COLO829 (cell line): ENCODE results near the gene CCDC40.

Experiments
- DNase-seq: peaks from one replicate; pipeline ENCODE4 v3.0.0; 2012; ENCODE audit warnings: low spot score

CCDC40 gene

DNA sequence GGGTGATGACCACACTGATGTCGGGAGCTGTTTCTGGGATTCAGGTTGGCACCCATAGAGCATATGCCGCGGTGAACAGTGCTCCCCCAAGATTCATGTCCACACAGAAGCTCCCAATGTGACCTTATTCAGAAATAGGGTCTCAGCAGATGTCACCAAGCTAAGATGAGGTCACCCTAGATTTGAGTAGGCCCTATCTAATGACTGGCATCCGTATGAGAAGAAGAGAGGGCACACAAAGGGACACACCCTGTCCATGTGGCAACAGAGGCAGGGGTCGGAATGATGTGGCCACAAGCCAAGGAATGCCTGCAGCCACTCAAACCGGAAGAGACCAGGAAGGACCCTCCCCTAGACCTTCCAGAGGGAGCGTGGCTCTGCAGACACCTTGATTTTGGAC lies 36.3 kb upstream of the CCDC40 start:
- no peak for DNase-seq

DNA sequence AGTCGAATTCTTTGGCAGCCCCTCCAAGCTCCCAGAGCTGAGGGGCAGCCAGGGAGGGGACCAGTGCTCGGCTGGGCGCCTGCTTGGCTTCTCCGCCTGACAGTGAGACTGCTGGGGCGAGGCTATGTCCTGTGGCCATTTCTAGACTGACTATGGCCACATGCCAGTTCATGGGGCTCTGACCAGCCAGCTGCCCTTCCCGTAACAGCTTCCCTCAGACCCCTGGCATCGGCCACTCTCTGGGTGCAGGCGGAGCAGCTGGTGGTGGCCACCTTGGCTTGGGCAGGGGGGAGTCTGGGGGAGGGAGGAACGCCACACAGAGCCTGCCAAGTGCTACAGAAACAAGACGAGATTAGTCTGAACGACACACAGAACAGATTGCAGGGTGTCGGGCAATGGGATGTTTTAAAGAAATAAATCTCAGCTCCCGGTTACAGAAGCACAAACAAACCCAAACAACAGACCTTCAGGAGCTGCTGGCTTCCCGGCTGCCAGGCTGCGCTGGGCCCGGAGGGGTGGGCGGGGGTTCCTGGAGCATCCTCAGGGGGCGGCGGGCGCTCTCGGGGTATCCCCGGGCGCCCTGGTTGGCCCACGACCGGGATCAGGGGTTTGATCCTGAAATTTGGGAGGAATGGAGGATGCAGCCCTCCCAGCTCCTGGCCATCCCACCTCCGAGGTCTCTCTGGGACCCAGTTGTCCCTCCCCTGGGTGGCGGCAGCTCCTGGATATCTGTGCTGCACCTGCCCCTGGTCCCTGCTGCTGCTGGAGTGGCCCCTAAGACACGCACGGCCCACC lies 35.3 kb upstream of the CCDC40 start:
- DNase-seq, result no peak

DNA sequence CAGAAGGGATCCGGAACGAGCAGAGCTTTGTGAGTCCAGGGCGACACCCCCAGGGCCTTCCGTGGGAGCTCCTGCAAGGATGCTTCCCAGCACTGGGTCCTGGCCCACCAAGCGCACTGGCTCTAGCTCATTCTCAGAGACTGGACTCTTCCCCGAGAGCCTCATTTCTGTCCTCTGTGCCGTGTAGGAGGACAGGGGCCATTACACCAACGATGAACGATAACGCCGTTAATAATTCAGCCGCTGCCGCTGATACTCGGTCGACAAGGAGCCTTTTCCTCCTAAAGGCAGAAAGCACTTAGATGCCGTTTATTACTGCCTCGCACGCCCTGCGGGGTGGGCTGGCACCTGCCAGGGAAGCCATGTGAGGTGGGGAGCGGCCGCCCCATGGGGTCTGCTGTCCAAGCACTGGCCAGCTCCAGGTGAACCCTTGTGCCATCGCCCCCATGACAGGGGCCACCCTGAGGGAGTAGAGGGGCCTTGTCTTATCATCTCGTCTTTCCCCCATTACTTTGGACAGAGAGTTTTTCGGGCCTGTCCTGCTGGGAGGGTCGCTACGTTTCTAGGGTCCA lies 34.3 kb upstream of the CCDC40 start:
- no peak for DNase-seq

DNA sequence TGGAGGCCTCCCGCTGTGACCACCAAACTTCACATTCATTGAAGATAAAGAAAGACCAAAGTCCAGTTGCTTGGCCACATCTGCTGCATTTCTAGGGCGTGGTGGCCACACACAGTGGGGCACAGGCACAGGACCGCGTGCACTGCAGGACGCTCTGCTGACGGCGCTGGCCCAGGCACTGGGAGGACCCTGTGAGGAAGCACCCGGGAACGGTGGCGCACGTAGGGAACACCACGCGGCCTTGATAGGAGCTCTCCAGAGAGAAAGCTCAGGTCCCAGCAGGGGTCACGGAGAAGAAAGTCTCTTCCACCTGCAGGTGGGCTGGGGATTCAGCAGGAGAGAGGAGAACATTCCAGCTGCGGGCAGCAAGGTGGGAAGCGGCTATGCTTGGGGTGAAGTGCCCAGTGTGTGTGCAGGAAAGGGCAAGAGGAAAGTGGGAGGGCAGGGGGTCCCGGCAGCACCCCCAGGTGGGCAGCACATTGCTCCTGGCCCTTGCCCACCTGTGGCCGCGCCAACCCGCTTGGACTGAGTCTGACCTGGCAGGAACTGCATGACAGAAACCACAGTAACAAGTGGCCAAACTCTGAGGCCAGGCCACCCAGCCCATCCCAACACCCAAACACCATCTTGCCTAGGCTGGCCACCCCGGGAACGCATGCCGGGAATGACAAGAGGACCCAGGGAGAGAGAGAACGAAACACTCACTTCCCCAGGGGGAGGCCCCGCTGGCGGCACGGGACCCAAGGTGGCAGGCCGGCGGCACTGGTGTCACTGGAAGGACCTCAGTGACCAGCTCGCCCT lies 33.6 kb upstream of the CCDC40 start:
- no peak for DNase-seq

DNA sequence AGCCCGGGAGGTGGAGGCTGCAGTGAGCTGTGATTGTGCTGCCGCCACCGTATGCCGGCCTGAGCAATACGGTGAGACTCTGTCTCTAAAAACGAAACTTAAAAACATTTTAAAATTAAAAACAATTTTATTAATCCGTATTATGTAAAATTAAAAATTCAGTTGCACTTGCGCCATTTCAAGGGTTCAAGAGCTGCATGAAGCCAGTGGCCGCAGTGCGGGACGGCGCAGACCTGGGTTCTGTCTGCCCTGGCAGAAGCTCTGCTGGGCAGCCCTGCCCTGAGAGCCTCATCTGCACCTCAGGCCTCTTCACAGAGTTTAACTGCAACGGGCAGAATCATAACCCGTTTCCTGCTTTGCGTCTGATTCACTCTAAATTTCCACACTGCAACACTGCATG lies 32.5 kb upstream of the CCDC40 start:
- DNase-seq, result no peak

DNA sequence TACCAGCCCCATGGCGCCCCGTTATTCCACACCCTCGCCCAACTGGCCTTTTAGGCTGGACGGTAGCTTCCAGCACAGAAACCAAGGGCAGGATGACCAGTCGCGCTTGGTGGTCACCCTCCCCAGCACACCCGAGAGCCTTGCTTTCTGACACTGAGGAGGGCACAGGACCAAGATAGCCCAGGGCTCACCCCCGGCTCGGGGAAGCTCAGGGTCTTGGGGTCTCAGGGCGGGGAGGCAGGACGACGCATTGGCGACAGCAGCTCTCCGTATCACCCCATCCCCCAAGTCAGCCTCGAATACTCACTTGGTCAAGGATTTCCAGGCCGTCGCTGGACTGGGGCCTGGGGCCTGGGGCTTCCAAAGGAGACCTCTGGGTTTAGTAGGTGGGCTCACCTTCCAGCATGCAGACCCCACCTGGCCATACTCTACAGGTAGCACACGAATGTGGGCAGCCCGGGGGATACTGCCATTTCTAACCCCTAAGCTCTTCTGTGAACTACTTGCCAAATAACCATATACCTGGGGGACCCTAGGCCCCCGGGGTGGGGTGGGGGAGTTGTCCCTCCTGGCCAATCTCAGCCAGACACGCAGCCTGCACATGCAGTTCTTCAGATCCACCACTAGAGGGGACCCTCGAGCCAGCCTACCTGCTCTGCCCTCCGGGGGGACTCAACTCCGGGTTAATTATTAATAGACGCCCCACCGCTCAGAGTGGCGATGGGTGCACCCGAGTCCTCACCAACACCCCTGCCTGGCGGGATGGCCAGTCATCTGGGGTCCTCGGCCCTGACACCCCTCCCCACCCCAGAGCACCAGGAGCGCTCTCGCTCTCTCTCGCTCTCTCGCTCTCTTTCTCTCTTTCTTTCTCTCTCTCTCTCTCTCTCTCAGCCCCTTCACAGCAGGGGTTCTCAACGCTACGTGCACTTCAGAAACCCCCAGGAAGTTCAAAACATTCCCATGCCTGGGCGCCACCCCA lies 30.8 kb upstream of the CCDC40 start:
- peak; percentile 63 for DNase-seq

DNA sequence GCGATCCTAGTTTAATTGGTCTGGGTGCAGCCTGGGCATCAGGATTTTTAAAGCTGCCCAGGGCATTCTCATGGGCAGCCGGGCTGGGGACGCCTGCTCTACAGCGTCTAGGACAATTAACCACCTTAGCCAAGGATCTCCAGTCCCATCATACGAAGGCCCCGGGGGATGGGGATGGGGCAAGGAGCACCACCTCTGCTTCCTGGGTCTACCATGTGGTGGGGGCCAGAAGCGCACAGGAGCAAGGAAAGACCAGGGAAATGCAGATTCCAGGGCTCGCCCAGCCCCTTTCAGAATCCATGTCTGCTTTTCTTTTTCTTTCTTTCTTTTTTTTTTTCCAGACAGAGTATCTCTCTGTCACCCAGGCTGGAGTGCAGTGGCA lies 30.1 kb upstream of the CCDC40 start:
- no peak for DNase-seq

DNA sequence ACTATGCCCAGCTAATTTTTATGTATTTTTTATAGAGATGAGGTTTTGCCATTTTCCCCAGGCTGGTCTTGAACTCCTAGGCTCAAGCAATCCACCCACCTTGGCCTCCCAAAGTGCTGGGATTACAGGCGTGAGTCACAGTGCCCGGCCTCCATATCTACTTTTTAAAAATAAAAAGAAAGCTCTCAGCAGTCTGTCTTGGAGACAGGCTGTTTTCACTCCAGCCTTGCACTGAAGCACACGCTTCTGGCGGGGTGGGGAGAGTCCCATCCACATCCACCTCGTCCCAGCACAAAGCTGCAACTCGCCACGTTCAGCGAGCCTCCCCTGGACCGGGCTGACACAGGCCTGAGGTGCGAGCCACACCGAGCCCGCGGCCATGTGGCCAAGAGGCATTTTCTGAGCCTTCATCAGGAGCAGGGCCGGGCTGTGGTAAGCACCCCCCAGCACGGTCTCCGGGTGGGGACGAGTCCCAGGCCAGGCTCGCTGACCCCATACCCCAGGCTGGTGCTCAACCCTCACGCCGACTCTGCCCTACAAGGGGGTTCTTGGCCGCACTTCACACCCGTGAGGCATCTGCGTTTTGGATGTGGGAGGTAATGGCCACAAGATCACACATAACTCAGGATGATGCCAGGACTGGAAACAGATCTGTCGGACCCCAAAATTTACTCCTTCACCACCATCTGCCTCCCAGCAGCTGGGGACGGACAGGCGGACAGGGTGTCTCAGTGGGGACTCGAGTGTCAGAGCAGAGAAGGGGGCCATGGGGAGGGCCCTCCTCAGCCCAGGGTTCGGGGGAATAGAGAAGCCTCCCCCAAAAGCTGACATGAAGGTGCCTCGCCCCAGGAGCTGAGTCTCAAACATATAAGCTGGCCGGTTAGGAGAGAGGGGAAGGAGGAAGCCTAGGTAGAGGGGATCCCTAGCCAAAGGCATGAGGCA lies 29.4 kb upstream of the CCDC40 start:
- no peak for DNase-seq

DNA sequence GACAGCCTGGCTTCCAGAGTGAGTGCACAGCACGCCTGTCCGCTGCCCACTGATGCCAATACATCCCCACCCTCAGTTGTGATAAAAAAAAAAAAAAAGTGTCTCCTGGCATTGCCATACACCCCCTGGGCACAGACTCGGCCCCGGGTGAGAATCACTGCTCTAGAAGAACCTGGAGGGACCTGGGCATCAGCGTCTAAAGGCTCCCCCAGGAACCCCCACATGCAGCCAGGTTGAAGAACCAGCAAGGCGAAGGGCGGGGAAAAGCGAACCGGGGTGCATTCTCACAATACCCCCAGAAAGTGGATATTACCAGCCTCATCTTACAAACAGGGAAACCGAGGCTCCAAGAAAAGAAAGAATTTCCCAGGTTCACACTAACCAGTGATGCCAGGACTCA lies 28.5 kb upstream of the CCDC40 start:
- no peak for DNase-seq

DNA sequence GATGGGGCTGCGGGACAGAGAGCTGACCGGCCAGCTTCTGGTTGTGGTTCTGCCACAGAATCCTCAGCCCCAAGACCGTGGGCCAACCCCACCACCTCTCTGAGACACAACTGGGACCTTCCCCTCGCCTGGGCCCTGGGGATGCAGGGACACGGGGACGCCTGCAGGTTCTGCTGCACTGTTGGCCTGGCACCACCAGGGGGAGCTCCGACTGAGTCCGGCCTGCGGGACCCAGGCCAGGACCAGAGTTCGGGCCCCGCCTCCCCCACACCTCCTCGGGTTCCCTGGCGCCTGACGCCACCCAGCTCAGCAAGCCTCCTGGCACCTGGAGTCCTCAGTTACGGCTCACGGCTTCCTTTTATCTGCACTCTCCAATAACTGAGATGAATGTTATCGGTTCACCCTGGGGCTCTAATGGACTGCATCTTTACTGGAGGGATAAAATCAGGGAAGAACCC lies 28.0 kb upstream of the CCDC40 start:
- DNase-seq, result peak; percentile 48

DNA sequence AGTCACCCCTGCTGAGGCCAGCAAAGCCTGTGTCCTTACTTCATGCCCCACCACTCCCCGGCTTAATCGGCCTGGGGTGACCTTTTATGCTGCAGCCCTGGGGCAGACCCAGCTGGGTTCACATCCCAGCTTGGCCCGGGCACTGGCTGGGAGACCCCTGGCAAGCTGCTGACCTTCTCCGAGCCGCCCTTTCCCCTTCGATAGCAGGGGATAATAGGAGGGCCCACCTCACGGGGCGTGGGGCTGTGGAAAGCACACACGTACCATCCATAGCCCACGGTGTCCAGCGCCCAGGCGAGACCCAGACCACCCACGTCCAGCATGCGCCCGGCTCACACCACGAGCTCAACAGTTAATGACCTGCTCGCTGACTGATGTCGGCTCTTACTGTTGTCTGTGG lies 27.6 kb upstream of the CCDC40 start:
- DNase-seq, result no peak

DNA sequence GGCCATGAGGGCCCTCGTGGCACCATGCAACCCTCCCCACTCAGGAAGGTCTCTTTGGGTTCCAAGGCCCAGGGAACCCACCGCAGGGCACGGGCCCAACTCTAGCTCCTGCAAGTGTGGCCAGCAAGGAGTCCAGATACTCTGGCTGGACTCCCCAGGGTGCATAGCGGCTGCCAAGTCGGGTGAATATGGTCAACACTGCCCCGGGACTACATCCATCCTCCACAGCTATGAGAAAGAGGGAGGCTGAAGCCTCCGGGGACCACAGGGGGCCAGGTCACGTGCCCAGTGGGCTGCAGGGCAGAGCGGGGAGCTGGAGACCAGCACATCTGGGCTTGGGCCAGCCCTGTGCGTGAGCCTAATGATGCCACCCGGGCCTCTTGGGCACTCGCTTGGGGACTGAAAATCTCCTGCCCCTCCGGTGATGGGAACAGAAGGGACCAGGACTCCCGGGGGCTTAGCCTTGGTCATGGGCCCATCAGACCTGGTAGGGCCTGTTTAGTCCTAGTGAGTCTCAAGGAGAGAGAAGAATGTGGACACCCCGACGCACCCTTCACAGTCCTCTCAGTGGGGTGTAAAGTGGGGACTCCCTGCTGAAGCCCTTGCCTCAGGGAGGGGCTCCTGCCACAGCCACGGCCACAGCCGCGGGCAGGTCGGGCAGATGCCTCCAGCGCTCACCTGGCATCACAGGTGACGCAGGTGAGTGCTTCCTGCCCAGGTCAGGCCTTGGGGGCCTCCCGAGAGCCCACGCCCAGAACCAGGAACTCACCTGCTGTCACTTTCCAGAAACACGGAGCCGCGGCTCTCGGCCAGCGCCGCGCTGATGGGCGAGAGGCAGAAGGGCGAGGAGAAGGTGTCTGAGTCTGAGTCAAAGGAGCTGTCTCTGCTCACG lies 26.8 kb upstream of the CCDC40 start:
- no peak for DNase-seq

DNA sequence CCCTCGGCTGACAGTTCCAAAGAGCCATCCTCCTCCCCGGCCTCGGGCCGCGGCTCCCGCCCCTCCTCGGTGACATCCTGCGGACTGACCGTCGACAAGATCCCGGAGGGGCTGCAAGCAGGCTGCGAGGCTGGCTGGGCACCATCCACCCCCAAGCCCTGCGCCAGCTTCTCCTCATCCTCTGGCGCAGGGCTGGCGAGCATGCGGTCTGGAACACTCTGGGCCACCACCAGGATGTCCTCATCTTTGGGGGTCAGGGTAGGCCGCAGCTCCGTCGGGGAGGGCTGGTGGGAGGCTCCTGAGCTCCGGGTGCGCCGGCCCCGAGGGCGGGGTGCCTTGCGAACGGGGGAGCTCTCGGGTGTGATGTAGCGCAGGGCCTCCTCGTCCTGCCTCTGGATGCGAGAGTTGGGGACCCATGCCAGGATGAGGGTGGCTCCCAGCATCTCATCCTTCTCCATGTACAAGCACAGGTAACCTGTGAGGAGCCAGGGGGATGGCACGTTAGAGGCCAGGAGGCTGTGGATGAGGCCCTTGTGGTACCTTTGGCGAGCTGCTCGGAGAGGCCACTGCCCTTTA lies 26.1 kb upstream of the CCDC40 start:
- DNase-seq, result no peak

DNA sequence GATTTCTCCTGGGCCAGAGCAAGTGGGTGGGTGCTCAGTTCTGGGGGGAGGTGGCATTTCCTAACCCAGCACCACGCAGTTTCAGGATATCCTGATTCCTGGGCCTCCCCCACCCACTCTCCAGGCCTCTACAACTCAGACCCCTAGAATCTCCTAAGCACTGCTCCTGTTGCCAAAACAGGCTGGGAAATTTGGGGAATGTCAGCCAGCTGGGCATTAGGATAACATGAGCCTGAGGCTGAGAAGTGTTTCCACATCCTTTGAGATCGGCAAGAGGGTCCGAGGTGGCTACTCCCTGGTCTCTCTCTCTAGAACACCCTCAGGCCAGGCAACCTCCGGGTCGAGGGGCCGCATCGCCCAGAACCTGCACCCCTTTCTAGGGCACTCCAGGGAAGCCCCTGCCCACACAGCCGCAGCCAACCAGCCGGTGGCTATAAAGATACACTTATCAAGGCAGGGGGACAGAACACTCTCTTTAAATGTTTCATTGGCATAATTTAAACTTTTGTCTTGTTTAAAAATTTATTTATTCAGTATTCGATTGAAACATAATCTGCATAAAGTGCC lies 24.4 kb upstream of the CCDC40 start:
- DNase-seq, result no peak

DNA sequence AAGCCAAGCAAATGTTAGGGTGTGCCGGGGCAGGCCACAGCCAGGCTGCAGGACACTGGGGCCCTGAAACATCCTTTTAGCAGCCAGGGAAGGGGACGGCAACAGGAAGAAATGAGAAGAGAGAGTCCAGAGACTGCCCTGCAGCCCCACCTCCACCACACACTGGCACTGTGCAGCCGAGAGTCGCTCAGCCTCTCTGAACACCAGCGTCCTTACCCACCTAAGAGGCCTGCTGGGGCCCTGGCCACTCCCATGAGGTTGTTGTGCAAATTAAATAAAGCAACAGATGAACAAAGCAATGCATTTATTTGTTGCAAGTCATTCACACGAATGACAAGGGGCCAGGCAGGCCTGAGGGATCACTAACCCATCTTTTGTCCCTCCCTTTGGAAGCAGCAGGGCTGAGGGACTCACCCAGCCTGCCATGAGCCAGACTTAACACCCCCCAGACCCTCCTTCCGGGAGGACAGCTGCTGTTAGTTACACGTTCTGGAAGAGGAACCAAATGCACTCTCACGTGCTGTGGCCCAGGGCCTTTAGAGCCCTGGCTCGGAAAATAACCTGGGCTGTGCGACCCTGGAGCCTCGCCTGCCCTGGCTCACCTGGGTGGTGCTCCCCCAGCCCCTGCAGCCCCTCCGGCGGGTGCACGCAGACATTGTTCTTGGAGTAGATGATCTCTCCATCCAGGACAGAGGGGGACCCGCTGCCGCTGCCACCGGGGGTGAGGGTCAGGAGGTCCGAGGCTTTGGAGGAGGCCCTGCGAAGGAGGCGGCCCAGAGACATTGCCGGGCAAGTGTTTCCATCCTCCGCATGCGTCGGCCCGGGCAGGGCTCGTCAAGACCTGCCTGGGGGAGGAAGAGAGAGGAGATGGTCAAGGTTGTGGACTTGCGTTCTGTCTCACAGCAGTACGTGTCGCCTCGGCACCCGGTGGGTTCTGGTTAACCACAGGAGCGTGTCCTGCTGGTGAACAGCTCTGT lies 23.4 kb upstream of the CCDC40 start:
- DNase-seq, result no peak

DNA sequence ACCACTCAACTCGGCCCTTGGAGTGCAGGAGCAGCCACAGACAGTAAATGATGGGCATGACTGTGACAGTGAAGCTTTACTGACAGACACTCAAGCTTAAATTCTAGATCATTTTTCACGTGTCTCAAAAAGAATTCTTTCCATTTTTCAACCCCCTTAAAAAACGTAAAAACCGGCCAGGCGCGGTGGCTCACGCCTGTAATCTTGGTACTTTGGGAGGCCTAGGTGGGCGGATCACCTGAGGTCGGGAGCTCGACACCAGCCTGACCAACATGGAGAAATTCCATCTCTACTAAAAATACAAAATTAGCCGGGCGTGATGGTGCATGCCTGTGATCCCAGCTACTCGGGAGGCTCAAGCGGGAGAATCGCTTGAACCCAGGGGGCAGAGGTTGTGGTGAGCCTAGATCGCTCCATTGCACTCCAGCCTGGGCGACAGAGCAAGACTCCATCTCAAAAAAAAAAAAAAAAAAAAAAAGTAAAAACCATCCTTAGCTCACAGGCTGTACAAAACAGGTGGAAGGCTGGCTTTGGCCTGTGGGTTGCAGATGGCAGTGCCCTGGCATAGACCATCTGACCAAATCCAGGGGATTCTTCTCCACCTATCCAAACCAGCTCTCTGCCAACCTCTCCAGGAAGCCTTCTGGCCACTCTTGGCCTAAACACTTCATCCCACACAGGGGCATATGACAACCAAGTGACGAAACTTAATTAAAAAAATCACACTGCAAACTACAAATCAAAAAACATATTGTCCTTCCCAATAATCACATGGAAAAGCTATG lies 19.0 kb upstream of the CCDC40 start:
- no peak for DNase-seq
